Measurements from ENCODE around the gene GADL1.

GADL1 gene

DNA sequence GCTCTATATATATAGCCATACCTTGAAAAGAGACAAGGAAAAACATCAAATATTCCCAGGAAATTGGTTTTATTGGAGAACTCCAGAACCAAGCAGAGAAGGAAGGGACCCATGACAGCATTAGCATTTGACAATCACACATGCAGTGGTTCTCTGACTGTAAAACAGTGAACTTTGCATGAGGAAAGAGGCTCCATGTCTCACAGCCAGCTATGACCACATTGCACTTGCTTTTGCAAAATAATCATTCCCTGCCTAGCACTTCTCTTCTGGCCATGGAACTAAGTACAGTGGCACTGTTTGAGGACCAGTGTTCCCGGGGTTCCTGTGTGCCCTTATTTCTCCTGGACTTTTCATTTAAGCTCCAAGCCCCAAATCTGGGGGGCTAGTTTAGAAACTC, 202.5 kb downstream of the GADL1 start:
- DNase-seq: no peak

DNA sequence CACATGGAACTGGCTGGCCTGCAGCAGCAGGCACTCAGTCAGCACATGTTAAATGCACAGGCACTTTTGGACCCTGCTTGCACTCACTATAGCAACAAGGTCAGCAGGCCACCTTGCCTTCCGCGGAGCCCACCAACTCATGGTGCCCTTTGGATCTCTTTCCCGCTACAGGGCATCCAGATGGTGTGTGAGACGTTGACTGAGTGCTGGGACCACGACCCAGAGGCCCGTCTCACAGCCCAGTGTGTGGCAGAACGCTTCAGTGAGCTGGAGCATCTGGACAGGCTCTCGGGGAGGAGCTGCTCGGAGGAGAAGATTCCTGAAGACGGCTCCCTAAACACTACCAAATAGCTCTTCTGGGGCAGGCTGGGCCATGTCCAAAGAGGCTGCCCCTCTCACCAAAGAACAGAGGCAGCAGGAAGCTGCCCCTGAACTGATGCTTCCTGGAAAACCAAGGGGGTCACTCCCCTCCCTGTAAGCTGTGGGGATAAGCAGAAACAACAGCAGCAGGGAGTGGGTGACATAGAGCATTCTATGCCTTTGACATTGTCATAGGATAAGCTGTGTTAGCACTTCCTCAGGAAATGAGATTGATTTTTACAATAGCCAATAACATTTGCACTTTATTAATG, 203.1 kb downstream of the GADL1 start:
- DNase-seq: peak in 1 of 2 experiments; percentile 51

DNA sequence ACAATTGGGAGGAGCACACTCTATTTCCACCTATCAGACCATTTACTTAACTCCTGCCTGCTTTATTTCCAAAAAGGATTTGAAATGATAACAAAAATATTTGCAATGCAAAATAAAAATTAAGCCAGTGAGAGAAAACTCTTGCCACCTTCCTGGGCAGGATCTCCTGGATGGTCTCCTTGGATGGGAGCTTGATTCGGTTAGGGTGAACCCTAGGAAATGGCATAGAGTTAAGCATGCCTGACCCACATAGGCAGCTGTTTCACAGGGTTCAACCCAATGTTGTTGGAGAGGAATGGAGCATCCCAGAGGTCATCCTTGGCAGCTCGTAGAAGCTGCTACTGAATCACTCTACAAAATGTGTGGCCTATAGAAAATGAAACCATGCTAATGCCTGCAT, 204.3 kb downstream of the GADL1 start:
- DNase-seq: no peak

DNA sequence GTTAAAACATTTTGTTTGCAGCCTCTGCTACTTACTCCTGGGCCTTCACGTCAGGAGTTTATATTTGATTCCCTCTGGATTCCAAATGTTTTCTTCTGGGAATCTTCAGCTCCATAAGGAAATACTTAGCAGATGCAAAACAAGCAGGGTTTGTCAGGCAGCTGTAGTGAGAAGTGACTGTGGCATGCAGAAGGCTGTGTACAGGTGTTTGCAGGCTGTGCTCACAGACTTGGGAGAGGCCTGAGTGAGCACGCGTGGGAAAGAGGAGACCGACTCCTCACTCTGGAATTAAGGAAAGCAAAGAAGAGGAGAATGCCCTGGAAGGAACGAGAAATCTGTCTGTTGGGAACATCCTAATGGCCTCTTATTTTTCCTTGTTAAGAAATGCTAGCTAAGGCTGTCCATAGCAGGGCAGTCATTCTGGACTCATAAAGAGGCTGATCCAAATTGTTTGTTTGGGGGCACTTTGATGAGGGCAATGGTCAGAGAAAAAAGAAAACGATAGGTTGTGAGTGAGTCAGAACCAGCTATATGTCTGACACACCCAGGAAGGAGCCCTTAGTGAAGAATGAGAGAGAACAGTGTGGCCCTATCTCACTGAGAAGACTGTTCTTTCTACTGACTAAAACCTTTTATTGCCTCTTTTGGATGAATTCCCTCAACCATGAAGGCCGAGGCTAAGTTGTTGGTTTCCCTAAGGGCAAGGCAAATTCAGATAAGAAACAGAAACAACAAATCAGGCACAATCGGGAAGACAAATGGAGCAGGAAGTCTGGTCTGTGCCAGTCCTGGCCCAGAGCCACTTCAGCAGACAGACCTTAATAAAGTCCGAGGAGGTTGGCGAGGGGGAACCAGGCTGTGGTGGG, 205.5 kb downstream of the GADL1 start:
- DNase-seq: peak in 1 of 2 experiments; percentile 37

DNA sequence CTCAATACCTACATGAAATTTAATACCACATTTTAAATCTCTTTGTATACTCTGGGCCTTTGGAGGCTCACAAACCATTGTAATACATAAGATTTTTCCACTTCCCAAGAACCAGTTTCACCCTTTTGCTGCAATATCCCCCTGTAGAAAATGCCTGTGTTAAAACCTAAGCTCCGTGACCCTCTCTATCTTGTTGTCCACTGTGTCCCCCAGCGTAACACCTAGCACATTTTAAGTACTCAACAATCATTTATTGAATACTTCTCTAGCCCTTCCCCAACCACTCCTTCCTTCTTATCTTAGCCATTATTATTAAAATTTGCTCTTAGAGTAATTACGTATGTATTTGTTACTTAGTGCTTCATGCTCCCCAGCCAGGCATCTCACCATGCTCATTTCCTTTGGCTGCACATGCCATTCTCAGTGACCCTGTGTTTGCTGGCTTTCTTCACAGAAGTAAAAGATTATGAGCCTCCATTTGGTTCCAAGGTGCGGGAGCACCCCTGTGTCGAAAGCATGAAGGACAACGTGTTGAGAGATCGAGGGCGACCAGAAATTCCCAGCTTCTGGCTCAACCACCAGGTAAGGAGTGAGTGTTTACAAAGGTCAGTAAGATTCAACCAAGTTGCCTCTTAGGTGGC, 206.4 kb downstream of the GADL1 start:
- no peak for DNase-seq

DNA sequence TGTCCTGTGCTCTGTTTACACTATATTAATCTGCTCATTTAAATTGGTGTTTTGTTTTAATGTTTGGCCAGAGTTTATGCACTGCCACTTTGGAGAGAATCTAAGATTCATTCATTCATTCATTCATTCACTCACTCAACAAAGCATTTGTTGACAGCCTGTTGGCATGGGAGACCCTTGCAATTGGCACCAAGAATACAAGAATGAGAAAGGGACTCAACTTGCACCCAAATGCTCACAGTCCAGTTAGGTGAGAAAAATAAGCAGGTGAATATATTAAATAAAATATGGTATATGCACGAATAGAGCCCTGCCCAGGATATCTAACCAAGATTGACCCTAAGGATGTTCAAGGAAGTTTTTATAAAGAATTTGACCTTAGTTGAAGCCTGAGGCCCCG, 207.7 kb downstream of the GADL1 start:
- DNase-seq: no peak

DNA sequence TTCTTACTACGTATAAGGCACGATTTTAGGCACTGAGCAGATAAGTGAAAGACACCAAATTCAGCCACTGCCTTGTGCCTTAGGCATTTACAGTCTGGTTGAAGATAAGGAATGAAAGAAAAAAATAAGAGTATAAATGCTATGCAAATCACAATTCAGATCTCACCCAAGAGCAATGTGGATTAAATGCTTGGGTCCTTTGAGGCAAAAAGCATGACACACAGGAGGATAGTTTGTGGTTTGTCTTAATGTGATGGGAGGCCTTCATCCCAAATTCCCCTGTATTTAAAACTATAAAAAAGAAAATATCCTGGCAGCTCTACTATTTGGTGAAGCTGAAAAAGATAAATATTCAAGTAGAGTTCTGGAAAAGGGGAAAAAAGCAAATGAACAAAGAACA, 208.3 kb downstream of the GADL1 start:
- no peak for DNase-seq

DNA sequence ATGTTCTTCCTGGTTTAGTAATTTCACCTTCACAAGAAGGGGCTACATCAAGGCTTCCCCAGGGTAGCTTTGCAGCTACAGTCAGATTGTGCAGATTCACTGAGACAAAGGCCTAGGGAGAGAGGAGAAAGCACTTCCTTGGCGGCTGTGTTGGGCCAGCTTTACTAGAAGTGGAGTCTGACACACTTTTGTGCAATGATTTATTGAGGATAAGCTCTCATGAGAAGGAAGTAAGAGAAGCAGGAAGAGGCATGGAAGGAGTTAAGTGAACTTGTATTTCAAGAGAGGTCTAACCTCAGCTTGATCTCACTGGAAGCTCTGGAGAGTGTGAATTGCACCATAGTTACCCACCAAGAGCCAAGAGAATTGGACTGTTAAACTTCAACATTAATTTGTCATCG, 209.2 kb downstream of the GADL1 start:
- no peak for DNase-seq

DNA sequence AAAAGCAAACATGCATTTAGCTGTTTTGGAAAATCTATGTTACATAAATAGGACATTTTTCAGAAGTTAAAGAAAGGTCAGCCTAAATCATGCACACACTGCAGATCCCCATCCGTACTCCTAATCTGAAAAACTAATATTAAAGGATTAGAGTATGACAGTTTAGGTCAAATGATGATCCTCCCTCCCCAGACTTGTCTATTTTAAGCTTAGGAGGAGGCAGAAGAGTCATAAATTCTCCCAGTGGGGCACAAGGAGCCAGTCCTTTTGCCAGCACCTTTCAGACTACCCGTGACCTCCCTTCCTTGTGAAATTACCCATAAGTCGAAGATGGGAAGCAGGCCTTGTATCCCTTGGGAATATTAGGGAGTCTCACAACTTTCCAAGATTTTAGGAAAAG, 210.1 kb downstream of the GADL1 start:
- DNase-seq: no peak

DNA sequence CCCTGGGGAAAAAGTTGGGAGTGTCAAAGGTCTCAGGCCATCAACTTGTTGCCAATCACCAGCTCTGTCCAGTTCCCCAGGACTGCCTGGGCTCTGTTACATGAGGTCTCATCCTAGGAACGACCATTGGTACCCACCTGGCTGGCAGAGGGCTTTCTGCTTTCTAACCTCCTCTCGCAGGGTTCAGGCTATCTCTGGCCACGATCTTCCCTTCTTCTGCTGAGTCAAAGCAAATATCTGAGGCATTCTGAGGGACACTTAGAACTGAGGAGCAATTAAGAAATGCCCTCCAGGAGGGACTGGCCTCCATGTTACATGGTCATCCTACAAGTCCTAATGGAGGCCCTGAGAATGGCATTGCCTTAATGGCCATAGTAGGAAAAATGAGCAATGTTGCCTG, 210.7 kb downstream of the GADL1 start:
- no peak for DNase-seq

DNA sequence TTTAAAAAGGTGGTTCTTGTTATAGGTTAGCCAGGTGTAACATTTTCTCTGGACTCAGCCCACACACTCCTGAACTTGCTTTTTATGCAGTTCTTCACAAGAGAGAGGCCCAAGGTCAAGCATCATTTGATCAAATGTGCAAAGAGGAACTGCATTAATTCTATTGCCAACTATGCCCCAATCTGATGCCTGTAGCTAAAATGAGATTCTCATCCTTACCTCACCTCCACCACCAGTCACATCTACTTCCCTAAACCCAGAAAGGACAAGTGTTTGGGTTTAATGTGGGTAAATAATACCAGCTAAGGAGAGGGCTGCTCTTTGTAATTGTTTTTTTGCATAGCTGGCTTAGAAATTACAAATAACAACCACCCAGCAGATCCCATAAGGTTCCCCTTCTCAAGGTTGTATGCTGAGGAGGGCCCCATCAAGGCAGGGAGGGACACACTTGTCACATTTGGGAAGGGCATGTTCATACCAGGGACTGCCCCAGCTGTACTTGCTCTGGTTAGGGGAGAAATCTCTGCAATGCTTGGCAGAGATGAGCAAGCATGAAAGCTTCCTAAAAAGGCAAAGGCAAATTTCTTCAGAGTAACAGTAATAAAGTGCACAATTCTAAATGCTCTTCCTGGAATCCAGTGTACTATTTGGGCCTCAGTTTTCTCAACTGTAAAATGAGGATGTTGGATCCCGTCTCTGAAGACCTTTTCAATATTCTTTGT, 211.9 kb downstream of the GADL1 start:
- no peak for DNase-seq

DNA sequence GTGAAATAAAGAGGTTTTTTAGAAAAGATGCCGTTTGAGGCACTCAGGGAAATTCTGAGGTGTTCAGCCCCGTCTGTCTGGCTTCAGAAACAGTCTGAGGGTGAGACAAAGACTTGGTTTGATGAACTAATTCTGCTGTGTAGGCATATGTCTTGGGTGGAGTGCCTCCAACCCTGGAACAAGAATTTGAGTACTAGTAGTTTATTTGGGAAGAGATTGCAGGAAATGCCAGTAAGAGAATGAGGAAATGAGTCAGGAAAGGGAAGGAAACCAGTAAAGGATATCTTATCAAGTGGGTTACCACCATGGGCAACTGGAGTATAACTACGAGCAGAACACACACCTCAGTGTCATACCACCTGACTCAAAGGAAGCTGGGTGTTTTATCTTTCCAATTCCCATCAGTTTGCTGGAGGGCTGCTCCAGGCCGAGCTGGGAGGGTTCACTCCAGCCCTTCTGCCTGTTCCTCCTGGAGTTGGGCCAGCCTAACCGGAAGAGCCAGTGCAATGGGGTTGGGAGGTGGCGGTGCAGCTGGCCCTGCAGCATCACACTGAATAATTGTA, 212.7 kb downstream of the GADL1 start:
- DNase-seq: no peak

DNA sequence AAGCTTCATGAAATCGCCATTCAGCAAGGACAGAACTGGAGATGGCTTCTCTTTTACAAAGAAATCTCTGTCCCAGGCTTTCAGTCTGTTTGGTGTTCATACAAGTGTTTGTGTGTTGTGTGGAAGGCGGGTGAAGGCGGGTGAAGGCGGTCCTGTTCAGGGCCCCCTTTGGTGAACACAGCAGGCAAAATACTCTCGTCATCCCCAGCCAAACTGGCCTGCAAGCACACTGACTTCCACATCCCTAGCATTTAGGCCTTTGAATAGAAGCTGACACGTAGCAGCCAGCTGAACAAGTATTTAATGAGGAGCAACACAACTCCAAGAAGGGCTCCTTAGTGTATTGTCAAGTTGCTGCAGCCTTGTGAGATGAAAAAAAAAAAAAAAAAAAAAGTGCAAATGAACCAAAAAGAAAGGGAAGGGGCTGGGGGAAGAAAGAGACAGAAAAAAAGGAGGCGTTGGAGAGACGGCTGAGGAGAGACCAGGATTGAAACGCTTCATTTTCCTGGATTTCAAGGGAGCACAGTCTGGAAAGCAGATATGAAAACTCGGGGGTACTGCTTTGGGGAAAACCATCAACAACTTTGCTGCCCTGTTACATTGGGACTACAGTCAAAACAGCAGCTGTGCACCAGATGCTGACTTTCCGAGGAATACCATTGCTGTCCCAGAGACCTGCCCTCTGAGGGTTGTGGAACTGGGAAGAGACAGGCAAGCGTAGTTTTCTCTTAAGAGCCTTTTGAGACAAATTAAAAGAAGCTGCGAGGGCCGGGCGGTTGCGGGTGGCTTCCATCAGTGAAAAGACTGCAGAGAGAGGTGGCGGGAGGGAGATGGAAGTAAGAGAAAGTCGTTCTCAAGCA, 213.4 kb downstream of the GADL1 start:
- no peak for DNase-seq

DNA sequence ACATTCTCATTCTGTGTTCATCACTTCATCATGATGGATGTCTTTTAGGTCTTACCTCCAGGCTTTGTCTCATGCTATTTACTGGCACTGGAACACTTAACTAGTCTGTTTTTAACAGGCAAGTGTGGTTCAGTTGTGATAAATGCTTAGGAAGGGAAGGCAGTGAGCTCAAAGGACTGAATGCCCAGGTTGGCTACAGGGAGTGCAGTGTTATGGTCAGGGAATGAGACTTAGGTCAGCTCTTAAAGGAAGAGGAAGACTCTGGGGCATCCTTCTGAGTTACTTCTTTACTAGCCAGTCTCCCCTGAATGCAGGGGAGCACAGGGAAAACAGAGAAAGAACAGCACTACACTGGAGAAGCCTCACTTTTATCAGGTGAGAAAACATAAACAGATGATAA, 215.4 kb downstream of the GADL1 start:
- no peak for DNase-seq

DNA sequence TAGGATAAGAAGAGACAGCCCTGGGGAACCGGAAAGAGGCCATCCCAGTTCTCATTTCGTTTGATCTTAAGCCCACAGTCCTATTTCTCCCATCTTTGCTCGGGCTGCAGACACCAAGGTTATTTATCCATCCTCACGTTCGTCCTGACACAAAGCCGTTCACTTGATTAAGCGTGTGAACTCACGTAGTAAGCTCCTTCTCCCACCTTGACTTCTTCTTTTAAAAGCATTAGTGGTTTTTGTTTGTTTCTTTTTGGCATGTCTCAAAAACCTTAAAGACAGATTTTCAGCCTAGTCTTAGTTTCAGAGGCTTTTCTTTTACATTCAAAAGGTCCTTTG, 217.1 kb downstream of the GADL1 start:
- DNase-seq: no peak

DNA sequence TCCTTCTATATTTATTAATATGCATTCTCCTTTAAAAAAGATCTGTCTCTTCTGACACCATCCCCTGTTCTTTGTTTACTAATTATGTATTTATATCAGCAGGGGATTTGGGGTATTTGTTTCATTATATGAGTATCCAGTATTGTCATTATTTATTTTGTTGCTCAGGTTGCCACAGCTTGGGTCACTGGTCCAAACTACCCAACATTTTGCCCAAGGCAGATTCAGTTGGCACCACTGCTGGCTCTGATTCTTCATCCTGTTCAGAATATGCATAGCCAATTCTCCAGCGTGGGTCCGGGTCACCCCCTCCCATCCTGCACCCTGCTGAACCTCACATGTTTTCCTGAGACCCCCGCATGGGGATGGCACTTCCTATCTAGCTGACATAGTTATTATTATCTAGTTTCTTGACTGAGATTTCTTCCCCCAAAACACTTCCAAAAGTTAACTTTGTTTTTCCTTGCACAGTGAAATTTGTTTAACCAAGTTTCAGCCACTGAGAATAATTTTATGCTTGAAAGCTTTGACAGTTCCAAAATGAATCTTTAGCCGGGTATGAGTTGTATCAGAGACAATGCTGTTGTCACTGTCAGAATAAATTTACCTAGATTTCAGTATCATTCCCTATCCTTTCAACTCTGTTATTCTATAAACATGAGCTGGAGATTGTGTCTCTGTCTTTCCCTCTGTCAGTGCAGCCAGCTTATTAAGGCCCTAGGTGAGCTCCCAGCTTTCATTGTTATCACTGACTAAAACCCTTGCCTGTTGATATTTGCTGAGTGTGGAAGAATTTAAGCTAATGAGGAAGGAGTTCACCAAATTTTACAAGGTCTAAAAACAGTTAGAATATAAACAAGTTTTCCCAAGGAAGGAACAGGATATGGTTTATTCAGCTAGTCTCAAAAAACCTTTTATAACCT, 217.8 kb downstream of the GADL1 start:
- DNase-seq: no peak
